Progenitor cell of endocrine pancreas (in vitro differentiated cells): Measurements from ENCODE around the gene RBL2. TPM values are rescaled to one million over a fixed set of nuclear protein-coding genes. Genes with fewer than 3 reads are reported as not detected.
"Not testable (repeated sequence)": the region's sequence is repeated elsewhere in the genome, so short reads cannot be mapped to it uniquely, and the experiment has no call there.

Experiments used
- DNase-seq: peaks from one replicate; pipeline ENCODE4 v3.0.0; 2021; ENCODE audit warnings: low spot score; ENCODE audit not compliant: unreplicated experiment
- H3K27ac Mint-ChIP-seq: 2 replicates; pipeline ENCODE4 v1.8.0; 2021; ENCODE audit warnings: mild to moderate bottlenecking, moderate library complexity, mixed read lengths
- H3K27me3 Mint-ChIP-seq: 2 replicates; pipeline ENCODE4 v1.8.0; 2021; ENCODE audit warnings: mixed read lengths
- H3K36me3 Mint-ChIP-seq: 2 replicates; pipeline ENCODE4 v1.8.0; 2022; ENCODE audit warnings: mixed read lengths; ENCODE audit not compliant: insufficient read depth
- H3K4me1 Mint-ChIP-seq: 2 replicates; pipeline ENCODE4 v1.8.0; 2021; ENCODE audit warnings: low read depth, mixed read lengths
- H3K4me3 Mint-ChIP-seq: 2 replicates; pipeline ENCODE4 v1.8.0; 2021; ENCODE audit warnings: low read depth, mild to moderate bottlenecking, moderate library complexity, mixed read lengths
- H3K9me3 Mint-ChIP-seq: 2 replicates; pipeline ENCODE4 v1.8.0; 2021; ENCODE audit warnings: low read depth, mixed read lengths
- total RNA-seq: library from RNA; stranded (reverse); gene quantifications from 2 replicates; pipeline ENCODE4 v1.2.1, GENCODE V29; 2021
- TF ChIP-seq, protein P1 (sequence below): fragments of 200-600 bp; sonication (generic); IDR thresholded peaks from one replicate; pipeline ENCODE4 v1.5.0; 2021; ENCODE audit warnings: antibody characterized with exemption, mild to moderate bottlenecking; ENCODE audit not compliant: unreplicated experiment

Gene RBL2
- total RNA-seq, 1 donor from 2014 or later = 37.7 TPM

DNA sequence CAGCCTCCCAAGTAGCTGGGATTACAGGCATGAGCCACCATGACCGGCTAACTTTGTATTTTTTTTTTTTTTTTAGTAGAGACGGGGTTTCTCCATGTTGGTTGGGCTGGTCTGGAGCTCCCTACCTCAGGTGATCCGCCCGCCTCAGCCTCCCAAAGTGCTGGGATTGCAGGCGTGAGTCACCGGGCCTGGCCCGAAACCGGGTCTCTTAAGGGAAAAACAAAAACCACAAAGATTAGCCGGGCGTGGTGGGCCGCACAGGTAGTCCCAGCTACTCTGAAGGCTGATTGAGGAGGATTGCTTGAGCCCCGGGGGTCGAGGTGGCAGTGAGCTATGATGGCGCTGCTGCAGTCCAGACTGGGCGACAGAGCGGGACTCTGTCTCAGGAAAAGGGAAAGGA, 19.9 kb upstream of the RBL2 start:
- Mint-ChIP-seq H3K36me3 (peaks cover 1% of the 10 kb centered on the region), H3K4me1 (no peaks in the 10 kb centered on the region), H3K27ac (no peak overlapping the region), H3K27me3 (no peaks in the 10 kb centered on the region), H3K9me3 (peaks cover 4% of the 10 kb centered on the region), H3K4me3 (no peak overlapping the region)
- no peak for DNase-seq
- TF ChIP-seq, protein P1, sequence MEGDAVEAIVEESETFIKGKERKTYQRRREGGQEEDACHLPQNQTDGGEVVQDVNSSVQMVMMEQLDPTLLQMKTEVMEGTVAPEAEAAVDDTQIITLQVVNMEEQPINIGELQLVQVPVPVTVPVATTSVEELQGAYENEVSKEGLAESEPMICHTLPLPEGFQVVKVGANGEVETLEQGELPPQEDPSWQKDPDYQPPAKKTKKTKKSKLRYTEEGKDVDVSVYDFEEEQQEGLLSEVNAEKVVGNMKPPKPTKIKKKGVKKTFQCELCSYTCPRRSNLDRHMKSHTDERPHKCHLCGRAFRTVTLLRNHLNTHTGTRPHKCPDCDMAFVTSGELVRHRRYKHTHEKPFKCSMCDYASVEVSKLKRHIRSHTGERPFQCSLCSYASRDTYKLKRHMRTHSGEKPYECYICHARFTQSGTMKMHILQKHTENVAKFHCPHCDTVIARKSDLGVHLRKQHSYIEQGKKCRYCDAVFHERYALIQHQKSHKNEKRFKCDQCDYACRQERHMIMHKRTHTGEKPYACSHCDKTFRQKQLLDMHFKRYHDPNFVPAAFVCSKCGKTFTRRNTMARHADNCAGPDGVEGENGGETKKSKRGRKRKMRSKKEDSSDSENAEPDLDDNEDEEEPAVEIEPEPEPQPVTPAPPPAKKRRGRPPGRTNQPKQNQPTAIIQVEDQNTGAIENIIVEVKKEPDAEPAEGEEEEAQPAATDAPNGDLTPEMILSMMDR = no peak

DNA sequence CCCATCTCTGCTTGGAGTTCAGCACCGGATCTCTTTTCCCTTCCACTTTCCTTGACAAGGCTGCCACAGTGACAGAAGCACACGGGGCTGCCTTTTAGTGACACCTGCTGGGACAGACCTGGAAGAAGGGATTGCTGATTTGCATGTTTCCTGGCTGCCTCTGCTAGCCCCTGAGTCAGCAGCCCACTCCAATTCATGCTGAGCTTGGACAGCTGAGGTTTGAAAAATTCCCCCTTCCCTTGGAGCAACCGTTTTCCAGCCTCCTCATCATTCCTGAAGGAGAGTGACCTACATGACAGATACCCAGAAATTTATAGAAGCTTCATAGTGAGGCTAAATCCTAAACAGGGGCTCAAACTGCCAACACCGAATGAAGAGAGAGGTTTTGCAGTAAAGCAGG, 18.8 kb upstream of the RBL2 start:
- peak overlapping the region; percentile 68 for H3K27ac Mint-ChIP-seq

DNA sequence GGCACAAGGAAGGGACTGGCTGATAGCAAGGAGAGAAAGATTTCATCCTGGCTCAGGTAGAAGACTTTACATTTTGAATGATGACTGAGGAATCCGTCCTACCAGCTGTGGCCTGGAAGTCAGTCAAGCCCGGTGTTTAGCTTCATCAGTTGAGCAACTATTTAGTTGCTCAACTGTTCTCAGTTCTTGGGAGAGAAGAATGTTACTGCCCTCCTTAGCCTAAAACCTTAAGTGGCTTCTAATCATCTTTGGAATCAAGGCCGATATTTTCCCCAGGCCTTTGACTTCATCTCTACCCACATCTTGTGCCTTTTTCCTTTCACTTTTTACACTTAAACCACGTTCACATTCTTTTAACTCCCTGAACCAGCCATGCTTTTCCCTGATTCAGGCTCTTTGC, 17.3 kb upstream of the RBL2 start:
- H3K27ac Mint-ChIP-seq = no peak overlapping the region
- H3K9me3 Mint-ChIP-seq = peaks cover 4% of the 10 kb centered on the region
- H3K4me3 Mint-ChIP-seq = no peak overlapping the region
- H3K4me1 Mint-ChIP-seq = no peaks in the 10 kb centered on the region
- H3K36me3 Mint-ChIP-seq = peaks cover 1% of the 10 kb centered on the region
- no peak for DNase-seq
- TF ChIP-seq, protein P1 = no peak
- no peaks in the 10 kb centered on the region for H3K27me3 Mint-ChIP-seq

More for the DNA sequence above, 18.8 kb upstream of the RBL2 start:
- DNase-seq = no peak
- Mint-ChIP-seq H3K27me3 (no peaks in the 10 kb centered on the region), H3K4me1 (no peaks in the 10 kb centered on the region), H3K4me3 (no peak overlapping the region), H3K36me3 (peaks cover 1% of the 10 kb centered on the region), H3K9me3 (peaks cover 4% of the 10 kb centered on the region)
- TF ChIP-seq, protein P1 = no peak

DNA sequence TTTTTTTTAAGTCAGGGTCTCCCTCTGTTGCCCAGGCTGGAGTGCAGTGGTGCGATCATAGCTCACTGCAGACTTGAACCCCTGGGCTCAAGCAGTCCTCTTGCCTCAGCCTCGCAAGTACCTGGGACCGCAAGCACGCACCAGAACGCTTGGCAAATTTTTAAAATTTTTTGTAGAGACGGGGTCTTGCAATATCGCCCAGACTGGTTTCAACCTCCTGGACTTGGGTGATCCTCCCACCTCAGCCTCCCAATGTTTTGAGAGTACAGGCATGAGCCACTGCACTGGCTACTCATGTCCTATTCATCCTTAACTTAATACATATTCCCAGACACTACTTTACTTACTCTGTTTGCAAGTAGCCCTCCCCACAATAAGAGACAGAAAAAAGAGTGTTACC, 16.3 kb upstream of the RBL2 start:
- Mint-ChIP-seq H3K4me3 (no peak overlapping the region), H3K9me3 (peaks cover 4% of the 10 kb centered on the region), H3K36me3 (peaks cover 1% of the 10 kb centered on the region), H3K27me3 (no peaks in the 10 kb centered on the region), H3K4me1 (no peaks in the 10 kb centered on the region), H3K27ac (no peak overlapping the region)
- DNase-seq = no peak
- TF ChIP-seq, protein P1 = no peak

DNA sequence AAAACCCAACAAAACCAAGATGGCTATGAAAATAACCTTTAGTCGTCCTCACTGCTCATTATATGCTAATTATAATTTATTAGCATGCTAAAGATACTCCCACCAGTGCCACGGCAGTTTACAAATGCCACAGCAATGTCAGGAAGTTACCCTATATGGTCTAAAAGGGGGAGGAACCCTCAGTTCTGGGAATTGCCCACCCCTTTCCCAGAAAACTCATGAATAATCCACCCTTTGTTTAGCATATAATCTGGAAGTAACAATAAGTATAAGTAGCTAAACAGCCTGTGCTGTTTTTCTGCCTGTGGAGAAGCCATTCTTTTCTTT, 14.9 kb upstream of the RBL2 start:
- not testable (repeated sequence) for H3K27me3 Mint-ChIP-seq, H3K4me3 Mint-ChIP-seq, H3K27ac Mint-ChIP-seq, H3K9me3 Mint-ChIP-seq, H3K36me3 Mint-ChIP-seq, H3K4me1 Mint-ChIP-seq, DNase-seq

DNA sequence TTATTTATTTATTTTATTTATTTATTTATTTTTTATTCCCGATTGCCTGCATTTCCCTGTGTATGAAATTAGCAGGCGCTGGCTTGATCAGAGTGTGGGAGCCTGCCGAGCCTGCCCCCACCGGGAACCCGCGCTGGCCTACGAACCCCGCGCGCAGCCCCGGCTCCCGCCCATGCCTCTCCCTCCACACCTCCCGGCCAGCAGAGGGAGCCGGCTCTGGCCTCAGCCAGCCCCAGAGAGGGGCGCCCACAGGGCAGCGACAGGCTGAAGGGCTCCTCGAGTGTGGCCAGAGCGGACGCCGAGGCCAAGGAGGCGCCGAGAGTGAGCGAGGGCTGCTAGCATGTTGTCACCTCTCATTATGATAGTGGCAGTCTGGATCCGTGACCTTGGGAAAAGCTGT, 13.0 kb upstream of the RBL2 start:
- no peaks in the 10 kb centered on the region for H3K36me3 Mint-ChIP-seq
- no peaks in the 10 kb centered on the region for H3K27me3 Mint-ChIP-seq
- no peak overlapping the region for H3K4me3 Mint-ChIP-seq
- no peak for DNase-seq
- H3K9me3 Mint-ChIP-seq = peaks cover 14% of the 10 kb centered on the region
- H3K27ac Mint-ChIP-seq = no peak overlapping the region
- H3K4me1 Mint-ChIP-seq = no peaks in the 10 kb centered on the region
- TF ChIP-seq, protein P1 = no peak

DNA sequence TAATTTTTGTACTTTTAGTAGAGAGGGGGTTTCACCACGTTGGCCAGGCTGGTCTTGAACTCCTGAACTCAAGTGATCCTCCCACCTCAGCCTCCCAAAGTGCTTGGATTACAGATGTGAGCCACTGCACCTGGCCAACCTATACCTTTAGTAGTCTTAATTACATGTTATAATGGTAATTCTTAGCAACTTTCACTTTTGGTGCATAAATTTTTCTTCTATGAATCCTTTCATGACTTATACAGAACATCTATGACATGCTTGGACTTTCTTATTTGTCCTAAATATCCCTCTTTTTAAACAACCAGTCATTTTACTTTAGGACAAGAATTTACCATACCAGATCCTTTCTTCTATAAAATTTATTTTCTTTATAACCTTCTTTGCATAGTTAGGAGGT, 10.3 kb upstream of the RBL2 start:
- not testable (repeated sequence) for H3K4me3 Mint-ChIP-seq, H3K27ac Mint-ChIP-seq, H3K27me3 Mint-ChIP-seq, H3K36me3 Mint-ChIP-seq, H3K4me1 Mint-ChIP-seq, DNase-seq
- H3K9me3 Mint-ChIP-seq = peaks cover 20% of the 10 kb centered on the region
